ENCODE results near the gene MTX1. TPM values are rescaled to one million over a fixed set of nuclear protein-coding genes. Genes with fewer than 3 reads are reported as not detected.

Gene MTX1
- polyA plus RNA-seq, 1 of the 3 experiments (the other 2 are of a cell fraction), result 79.1 TPM

- TF ChIP-seq TEAD4 (IDR thresholded peaks at IDR 0.05; ENCODE audit: borderline replicate concordance, insufficient read depth) (no peak), RXRA (IDR thresholded peaks at IDR 0.05; ENCODE audit: borderline replicate concordance, low read depth) (no peak), SIN3A (IDR thresholded peaks at IDR 0.05; ENCODE audit: borderline replicate concordance, low read depth, low read length) (no peak), GABPA (IDR thresholded peaks at IDR 0.05; ENCODE audit: low read depth) (no peak), POLR2AphosphoS5 (IDR thresholded peaks at IDR 0.05; ENCODE audit: low read depth, low read length) (no peak), ZBTB33 (IDR thresholded peaks at IDR 0.05; ENCODE audit: borderline replicate concordance, low read depth) (no peak), RCOR1 (IDR thresholded peaks at IDR 0.05; ENCODE audit: low read length) (no peak)
- TF ChIP-seq, protein P1, sequence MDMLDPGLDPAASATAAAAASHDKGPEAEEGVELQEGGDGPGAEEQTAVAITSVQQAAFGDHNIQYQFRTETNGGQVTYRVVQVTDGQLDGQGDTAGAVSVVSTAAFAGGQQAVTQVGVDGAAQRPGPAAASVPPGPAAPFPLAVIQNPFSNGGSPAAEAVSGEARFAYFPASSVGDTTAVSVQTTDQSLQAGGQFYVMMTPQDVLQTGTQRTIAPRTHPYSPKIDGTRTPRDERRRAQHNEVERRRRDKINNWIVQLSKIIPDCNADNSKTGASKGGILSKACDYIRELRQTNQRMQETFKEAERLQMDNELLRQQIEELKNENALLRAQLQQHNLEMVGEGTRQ (IDR thresholded peaks at IDR 0.05; ENCODE audit: borderline replicate concordance, low read depth, low read length), result no peak
Measured at GRCh38 chr1:155177192-155177917, 31.1 kb upstream of the MTX1 start (continued).

GRCh38 chr1:155177918-155178281, 30.6 kb upstream of the MTX1 start:
- Histone ChIP-seq H3K4me3 (ENCODE audit: low read depth in 2 of 2, low read length in 1 of 2) (no peak overlapping the region), H3K27ac (ENCODE audit: low read depth in 2 of 2, low read length in 1 of 2) (no peak overlapping the region), H4K20me1 (ENCODE audit: insufficient read depth) (no peaks in the 10 kb centered on the region), H3K27me3 (ENCODE audit: insufficient read depth) (no peaks in the 10 kb centered on the region), H2AFZ (ENCODE audit: low read depth) (no peak overlapping the region), H3K4me1 (ENCODE audit: control insufficient read depth in 1 of 2, insufficient read depth in 2 of 2, low read depth in 1 of 2, low read length in 1 of 2) (peaks cover 0 to 27% of the 10 kb centered on the region in 2 experiments; a peak in 2 of 4 replicates), H3K9me3 (no peaks in the 10 kb centered on the region), H3F3A (replicated peaks; ENCODE audit: insufficient read depth) (peaks cover 20% of the 10 kb centered on the region), H3K9me2 (no peaks in the 10 kb centered on the region), H3K36me3 (replicated peaks in 1 of 2; ENCODE audit: control insufficient read depth in 1 of 2, insufficient read depth in 2 of 2, low read length in 1 of 2) (peaks cover 20 to 44% of the 10 kb centered on the region in 2 experiments), H3K9ac (no peak overlapping the region), H3K4me2 (no peak overlapping the region), H3K79me2 (ENCODE audit: insufficient read depth) (peaks cover 13% of the 10 kb centered on the region; the same call in 1 of the 2 replicates)
- WGBS (ENCODE audit: low lambda C conversion rate), result 99% methylated on average over 9 of the region's 9 CpGs
- POLR2A ChIA-PET, result interaction anchor here (1.8 kb wide), 1 partner anchor 16 kb away, joined by 6 read pairs; no protein-coding TSS in a partner anchor
- no peak for TF ChIP-seq RXRA (IDR thresholded peaks at IDR 0.05; ENCODE audit: borderline replicate concordance, low read depth)
- TF ChIP-seq RCOR1 (IDR thresholded peaks at IDR 0.05; ENCODE audit: low read length), result no peak
- TF ChIP-seq CHD2 (IDR thresholded peaks at IDR 0.05; ENCODE audit: low read length, partially characterized antibody), result no peak
- no peak for TF ChIP-seq FOXJ3 (CRISPR knock-in tag; IDR thresholded peaks at IDR 0.05)
- no peak for TF ChIP-seq ELF1 (IDR thresholded peaks at IDR 0.05)
- no peak for TF ChIP-seq FOXM1 (IDR thresholded peaks at IDR 0.05; ENCODE audit: low read depth)
- no peak for TF ChIP-seq TCF12 (IDR thresholded peaks at IDR 0.05)
- TF ChIP-seq SMC3 (IDR thresholded peaks at IDR 0.05; ENCODE audit: low read depth, low read length), result no peak
- TF ChIP-seq FOSL2 (IDR thresholded peaks at IDR 0.05; ENCODE audit: borderline replicate concordance, low read depth), result no peak
- TF ChIP-seq, protein P2, sequence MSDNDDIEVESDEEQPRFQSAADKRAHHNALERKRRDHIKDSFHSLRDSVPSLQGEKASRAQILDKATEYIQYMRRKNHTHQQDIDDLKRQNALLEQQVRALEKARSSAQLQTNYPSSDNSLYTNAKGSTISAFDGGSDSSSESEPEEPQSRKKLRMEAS (IDR thresholded peaks at IDR 0.05; ENCODE audit: low read depth), result no peak
- no peak for DNase-seq
- CTCF ChIA-PET, result interaction anchor here (0.8 to 9.6 kb wide), 13 partner anchors 8 to 179 kb away, joined by 3 to 203 read pairs (median 8); partner anchors contain the start of gene THBS3

Measured in SK-N-SH (cell line).